Cardiac fibroblast (primary cell): ENCODE measurements around the gene ABHD12.

Experiments
- DNase-seq, 2 donors: peaks; one replicate each; pipeline versions ENCODE4 v3.0.0 to v3.0.0-alpha.2; 2010; ENCODE audit warnings: low read depth in 2 of 2
- H3K4me3 ChIP-seq, 2 donors: replicated peaks in 1 of 2; 1 replicate in 1 of 2; 2 replicates in 1 of 2; pipeline ENCODE4 v1.5.1; 2011; ENCODE audit warnings: low read depth in 2 of 2, low read length in 2 of 2, mild to moderate bottlenecking in 2 of 2, moderate library complexity in 1 of 2
- TF ChIP-seq, protein P1 (sequence below): IDR thresholded peaks from one replicate; pipeline ENCODE4 v1.5.1; 2011; ENCODE audit warnings: low read depth, mild to moderate bottlenecking, low read length, inconsistent platforms

ABHD12 gene

DNA sequence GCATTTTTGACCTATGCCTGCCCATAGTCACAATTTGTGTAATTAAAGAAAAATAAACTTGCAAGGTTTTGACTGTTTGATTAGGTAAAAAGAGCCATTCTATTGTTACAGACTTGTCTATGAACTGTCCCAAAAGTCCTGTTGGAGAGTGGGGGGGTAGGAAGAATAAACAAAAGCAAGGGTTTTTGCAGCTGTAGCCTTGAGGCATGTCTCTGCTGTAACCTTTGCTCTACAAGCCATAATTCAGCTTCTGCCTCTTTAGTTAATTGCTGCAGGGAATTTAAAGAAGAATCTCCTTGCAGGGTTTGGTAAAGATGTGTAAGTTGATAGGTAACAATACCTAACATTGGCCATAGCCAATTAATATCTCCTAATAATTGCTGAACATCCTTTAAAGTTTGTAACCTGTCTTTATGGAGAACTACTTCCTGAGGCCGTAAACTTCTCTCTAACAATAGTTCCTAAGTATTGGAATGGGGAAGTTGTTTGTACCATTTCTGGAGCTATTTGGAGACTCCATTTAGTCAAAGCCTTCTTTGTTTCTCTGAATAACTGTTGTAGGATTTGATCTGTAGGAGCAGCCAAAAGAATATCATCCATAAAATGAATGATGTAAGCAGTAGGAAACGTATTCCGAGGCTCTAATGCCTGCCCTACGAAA lies 7.9 kb upstream of the ABHD12 start:
- TF ChIP-seq, protein P1, sequence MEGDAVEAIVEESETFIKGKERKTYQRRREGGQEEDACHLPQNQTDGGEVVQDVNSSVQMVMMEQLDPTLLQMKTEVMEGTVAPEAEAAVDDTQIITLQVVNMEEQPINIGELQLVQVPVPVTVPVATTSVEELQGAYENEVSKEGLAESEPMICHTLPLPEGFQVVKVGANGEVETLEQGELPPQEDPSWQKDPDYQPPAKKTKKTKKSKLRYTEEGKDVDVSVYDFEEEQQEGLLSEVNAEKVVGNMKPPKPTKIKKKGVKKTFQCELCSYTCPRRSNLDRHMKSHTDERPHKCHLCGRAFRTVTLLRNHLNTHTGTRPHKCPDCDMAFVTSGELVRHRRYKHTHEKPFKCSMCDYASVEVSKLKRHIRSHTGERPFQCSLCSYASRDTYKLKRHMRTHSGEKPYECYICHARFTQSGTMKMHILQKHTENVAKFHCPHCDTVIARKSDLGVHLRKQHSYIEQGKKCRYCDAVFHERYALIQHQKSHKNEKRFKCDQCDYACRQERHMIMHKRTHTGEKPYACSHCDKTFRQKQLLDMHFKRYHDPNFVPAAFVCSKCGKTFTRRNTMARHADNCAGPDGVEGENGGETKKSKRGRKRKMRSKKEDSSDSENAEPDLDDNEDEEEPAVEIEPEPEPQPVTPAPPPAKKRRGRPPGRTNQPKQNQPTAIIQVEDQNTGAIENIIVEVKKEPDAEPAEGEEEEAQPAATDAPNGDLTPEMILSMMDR = no peak
- H3K4me3 ChIP-seq = no peak overlapping the region
- no peak for DNase-seq

DNA sequence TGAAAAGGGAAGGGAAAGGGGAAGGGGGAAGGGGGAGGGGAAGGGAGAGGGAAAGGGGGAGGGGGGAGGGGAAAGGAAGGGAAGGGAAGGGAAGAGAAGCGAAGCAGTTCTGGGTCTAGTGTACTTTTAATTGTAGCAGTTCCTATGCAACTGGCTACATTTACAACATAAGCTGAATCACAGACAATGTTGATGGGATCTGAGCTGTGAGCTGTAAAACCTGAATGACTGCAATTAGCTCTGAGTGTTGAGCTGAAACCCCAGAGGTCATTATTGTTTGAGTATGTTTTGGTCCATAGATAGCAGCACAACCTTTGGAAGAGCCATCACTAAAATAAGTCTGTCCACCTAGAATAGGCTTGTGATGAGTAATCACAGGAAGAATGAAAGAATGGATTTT lies 7.2 kb upstream of the ABHD12 start:
- H3K4me3 ChIP-seq = no peak overlapping the region
- no peak for DNase-seq
- TF ChIP-seq, protein P1 = no peak

DNA sequence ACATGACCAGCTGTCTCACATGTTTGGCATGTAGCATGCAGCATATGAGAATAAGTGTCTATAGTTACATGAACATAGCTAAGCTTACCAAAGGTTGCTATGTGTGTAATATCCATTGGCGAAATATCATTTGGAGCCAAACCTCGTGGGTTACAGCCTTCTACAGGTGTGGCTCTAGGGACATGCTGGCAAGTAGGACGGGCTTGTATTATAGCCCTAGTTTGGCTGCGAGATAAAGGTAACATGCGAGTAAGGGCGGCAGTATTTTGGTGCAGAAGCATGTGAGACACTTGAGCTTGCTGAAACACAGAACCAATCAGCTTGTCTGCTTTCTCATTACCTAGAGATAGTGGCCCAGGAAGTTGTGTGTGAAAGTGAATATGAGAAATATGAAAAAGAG lies 6.5 kb upstream of the ABHD12 start:
- H3K4me3 ChIP-seq = no peak overlapping the region
- TF ChIP-seq, protein P1 = no peak
- DNase-seq = no peak

DNA sequence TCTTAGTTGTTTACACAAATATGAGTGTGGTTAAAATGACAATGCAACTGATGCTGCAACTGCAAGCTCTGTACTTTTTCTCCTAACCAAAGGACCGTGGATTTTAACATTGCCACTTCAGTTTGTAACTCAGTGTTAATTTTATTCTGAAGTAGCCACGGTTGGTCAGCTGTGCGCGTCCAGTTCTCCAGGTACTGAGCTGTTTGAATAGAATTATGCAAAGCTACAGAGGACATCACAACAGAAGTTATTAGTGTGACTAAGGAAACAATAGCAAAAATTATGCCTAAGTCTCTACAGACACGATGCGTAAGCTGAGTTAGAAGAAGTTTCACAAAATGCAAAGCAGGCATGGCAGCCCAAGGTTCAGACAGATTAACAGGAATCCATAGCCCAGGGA lies 4.4 kb upstream of the ABHD12 start:
- DNase-seq = no peak
- TF ChIP-seq, protein P1 = no peak

DNA sequence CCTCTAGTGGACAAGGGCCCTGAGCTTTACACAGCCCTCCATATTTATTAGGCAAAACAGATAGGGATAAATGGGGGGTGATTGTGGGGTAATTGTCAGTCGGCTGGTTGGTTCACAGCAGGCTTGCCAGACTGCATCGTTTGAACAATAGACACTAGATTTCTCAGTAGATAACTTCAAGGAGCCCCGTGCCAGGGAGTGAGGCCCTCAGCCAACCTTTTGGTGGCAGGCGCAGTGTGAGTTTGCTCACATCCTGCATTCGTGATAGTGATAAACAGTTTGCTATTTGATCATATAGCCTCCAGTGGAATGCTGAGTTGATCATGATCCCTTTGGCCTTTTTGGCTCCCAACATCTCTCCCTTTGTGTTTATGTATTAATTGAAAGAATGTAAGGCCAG lies 3.6 kb upstream of the ABHD12 start:
- DNase-seq = no peak
- no peak overlapping the region for H3K4me3 ChIP-seq
- TF ChIP-seq, protein P1 = no peak

More for the DNA sequence above, 4.4 kb upstream of the ABHD12 start:
- H3K4me3 ChIP-seq = no peak overlapping the region

DNA sequence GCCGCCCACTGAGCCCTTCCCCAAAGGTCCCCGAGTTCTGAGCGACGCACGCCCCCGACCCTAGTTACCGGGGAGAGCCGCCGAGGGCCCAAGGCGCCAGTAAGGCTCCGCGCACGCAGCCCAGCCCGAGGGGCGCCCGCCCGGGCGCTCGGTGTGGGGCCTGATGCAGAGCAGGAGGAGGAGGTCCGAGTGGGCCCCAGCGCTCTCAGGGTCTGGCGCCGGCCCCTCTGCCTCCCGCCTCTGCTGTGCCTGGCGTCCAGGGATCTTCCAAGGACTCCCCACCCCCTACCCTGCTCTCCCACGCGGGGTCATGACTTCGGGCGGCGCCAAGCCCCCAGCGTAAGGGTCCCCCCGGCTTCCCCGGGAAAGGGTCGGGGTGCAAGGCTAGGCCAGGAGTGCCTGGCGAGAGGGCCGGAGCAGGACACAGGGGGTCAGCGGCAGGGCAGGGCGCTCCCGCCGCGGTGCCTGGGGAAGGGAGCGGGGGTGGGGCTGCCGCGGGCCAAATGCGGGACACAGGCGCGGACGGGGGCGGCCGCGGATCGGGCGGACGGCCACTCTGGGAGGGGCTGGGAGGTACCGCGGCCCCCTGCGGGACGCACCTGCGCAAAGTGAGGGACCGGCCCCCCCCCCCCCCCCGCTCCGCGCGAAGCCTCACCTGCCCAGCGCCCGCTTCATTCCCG lies 637 bp downstream of the ABHD12 start:
- TF ChIP-seq, protein P1 = no peak
- peak in 1 of 2 donors; percentile 17 for DNase-seq
- H3K4me3 ChIP-seq = peak overlapping the region; percentile 88 to 95
